T-helper 1 cell treated with Interleukin-12 subunit alpha and Interleukin-12 subunit beta and Interleukin-4 antibody, amounts not matched to agents 30 ng/mL and 1 ng/mL, for 36 hours (primary cell): Measurements from ENCODE around the gene EBF3. TPM values are rescaled to one million over a fixed set of nuclear protein-coding genes. Genes with fewer than 3 reads are reported as not detected.

Experiments
- intact Hi-C: fragments of 100-400 bp; cut with micrococcal nuclease; formaldehyde crosslinking; loops from one replicate; pipeline ENCODE4 v1.15.1; 2024
- total RNA-seq: library from RNA; stranded (reverse); gene quantifications from 2 replicates; pipeline ENCODE4 v1.2.3, GENCODE V29; 2022

EBF3 gene
- total RNA-seq, 1 donor from 2014 or later, result not detected

DNA sequence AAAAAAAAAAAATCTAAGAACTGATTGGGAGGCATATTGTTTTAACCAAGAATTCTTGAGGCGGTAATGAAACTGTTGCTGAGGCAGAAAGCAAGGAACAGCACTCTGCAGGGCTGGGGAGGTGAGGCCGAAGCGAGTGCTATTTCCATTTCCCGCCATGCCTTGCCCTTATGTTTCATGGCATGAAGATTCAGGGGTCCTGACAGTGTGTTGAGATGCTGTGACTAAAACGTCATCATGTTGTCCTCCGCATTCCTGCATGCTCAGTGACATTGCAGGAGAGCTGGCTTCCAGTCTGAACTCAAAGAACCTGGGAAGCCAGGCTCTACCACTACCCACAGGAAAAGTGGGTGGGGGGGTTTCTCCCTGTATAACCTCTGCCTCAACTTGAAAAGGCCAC, 85.2 kb downstream of the EBF3 start:
- intact Hi-C loops, result loop anchor here (1.0 to 5.0 kb wide), 2 partner anchors 228 to 300 kb away; no protein-coding TSS in a partner anchor

DNA sequence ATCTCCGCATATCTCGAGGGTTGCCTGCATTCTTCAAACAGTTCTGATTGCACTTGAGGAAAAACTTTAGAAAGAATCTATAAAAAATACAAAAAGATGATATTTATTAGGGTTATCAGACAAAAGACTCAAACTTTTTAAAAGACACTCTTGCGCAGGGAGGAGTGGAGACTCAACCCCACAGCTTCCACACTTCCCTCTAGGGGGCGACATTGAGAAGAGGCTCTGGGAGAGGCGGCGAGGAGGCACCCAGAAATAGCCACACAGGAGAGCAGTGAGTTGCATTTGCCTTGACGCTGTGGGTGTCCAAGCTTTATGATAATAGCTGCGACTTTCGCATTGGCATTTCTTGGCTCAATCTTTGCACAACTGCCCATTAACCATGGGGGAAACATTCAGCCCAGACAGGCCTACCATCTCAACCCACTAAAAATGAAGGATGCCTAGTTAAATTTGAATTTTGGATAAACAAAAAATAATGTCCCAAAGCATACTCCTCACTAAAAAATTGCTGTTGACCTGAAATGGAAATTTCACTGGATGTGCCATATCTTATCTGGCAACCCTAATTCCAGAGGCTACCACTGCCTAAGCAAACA, 86.2 kb downstream of the EBF3 start:
- intact Hi-C loops, result loop anchor here (1.0 to 5.0 kb wide), 3 partner anchors 229 to 301 kb away; no protein-coding TSS in a partner anchor

DNA sequence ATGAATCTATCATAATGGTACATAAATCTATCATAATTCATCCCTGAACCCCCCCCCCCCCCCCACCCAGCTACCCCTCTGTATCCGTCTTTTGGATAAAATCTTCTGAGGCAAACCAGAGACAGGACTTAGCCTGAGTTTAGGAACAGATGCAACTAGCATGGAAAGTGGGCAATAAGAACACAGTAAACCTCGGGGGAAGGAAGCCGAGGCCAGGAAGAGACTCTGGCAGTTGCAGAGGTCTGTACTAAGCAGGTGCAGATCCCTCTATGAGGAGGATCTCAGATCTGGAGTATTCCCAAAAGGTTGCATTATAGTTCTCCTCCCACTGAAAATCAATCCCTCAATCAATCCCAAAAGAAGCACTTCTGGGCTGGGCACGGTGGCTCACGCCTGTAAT, 87.2 kb downstream of the EBF3 start:
- intact Hi-C loops, result loop anchor here (1.0 to 5.0 kb wide), 2 partner anchors 230 to 250 kb away; no protein-coding TSS in a partner anchor

DNA sequence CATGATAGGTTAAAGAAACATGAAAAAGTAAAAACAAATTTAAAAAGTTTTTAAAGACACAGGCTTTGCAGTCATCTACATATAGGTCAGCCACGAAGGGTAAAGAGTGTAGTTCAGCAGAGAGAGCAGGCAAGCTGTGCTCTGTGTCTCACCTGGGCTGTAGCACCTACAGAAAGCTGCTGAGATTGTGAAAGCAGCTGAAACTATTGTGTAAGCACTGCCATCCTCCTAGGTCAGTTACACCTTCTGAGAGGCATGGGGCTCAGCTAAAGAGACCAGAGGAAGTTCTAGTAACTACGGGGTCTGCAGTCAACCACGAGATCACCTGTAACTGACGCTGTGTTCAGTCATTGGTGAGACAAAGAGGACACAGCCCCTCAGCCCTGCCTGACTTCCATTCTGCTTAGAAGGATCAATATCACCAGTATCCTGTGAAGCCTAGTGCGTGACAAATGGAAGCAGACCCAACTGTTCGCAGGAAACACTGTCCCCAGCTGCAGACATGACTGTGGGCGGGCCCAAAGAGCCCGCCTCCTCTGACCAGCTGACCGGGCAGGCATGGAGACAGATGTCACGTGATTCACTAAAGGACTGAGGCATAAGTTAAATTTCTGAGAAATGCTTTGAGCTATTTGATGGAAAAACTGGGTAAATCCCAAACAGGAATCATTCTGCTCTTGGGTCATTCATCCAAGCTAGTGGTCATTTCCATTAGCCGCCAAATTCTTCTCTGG, 87.9 kb downstream of the EBF3 start:
- intact Hi-C loops, result loop anchor here (5.0 kb wide), 1 partner anchor 231 kb away; no protein-coding TSS in a partner anchor

DNA sequence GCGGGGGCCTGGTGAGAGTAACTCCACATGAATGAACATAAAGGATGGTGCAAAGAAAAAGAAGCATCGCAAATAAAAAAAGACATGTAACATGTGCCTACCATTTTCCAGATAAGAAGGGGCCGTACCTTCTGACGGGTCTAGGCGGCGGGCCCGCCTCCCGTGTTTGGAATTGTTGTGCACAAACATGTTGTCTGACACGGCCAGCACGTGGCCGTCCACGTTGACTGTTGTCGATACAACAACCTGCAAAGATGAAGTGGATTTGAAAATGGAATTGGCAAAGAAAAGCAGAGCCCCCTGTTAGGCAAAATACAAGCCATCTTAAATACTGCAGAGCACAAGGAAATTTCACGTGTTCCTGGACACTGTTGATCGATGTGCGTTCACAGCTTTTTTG, 90.7 kb downstream of the EBF3 start:
- intact Hi-C loops, result no loop called here

DNA sequence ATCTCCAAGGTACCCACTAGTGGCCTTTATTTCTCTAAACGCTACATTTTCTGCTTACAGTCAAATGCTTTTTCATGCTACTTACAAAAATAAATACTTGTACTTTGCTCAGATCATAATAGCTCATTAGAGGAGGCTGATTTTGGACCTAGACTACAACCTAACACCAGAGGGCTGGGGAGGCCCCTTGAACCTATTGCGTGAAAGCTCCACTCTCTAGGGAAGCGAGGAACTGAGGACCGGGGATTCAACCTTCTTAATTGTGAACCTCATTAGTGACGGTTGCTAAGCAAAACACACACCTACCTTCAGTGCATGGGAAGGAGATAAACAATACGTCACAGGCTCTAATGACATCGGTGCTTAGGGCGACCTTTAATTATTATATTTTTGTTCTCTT, 92.1 kb downstream of the EBF3 start:
- intact Hi-C loops, result no loop called here

DNA sequence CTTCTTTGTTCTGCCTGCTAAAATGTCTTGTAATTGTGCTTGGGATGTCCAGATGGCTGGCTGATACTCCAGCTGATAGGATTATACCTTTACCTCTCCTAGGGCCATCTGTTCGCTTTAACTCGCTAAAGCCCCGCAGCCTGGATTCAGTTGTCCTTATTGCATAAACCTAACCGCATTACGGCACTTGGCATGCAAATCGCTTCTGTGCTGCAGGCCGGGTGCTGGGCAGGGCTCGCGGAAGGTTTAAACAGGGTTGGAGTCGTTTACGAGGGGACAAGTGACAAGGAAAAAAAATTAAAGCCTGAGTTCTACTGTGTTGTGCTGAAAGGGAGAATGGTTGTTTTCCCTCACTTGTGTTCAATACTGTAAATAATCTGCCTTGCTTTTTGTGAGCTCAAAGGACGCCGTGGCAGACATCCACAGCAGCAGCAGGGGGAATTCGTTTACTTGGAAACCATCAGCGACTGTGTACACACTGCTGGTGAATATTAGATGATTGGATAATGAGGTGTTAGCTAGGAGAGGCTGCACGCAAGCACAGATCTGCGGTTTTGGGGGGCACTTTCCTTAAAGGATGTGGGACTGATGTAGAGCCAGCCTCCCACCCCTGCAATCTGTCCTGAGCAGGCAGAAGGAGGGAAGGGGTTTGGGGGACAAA, 93.0 kb downstream of the EBF3 start:
- intact Hi-C loops, result no loop called here

DNA sequence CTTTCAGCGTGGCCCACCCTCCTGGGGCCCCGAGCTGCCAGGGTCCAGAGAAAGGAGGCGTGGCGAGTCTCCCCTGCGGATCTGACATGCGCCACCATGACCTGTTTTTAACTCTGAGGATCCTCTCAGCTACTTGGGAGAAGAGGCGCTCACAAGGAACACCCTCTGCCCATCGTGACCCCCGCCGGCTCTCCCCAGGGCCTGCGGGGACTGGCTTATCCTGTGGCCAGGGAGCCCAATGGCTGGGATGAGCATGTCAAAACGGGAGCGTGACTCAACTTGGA, 93.7 kb downstream of the EBF3 start:
- intact Hi-C loops, result no loop called here

DNA sequence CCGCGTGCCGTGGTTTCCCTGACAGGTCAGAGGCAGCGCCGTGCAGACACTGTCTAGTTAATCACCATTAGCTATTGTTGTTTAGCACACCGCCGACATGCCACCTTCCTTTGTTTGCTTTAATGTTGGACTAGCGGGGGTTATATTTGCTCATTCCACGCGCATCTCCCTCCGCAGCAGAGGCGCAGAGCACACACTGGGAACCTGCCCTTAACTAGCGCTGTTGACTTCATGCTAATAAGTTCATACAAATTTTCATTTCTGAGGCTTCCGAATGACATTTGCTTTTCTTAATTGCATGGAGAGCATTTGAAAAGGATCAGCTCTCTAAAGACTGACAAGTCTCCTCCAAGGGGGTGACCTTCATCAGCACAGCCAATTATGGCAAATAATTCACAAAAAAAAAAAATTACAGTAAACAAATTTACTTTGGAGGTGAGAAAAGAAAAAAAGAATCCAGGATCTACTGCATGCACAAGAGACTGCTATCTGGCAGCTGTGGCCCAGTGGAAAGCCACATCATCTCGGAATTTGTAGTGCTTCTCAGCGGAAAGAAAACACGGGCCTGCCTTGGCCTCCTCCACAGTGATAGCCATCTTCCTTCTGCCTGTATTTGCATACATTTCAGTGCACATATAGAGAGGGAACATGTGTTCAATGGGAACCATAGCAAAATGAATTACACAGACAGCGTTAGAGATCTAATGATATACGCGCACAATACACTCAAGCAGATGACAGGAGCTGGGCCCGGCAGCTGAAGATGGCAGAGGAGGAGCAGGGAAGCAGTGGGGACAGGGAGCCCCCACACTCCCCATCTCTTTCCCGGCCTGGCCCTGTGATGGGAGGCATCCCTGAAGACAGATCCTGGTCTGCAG, 94.2 kb downstream of the EBF3 start:
- intact Hi-C loops, result no loop called here

DNA sequence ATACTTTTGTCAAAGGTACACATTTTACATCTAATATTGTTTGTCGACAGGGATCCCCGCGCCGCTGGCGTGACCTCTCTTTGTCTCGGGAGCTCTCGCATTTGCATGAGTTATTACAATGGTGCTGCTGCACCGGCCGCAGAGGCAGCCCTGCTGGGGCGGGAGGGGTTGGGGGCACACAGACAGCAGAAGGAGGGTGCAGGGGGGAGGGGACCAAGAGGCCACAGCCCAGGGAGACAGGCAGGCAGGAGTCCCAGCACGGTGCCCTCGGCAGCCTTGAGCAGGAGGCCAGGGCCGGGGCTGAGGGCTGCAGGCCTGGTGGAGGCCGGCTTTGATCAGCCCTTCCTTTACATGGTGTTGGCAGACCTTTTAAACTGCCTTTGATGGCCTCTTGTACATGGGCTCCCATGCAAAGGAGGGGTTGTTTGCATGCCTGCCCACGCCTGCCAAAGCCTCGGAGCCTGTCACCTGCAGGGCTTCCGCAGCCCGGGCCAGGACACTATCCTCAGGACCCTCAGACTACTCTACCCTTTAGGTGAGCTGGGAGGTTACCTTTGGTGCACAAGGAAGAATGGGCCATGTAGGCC, 95.5 kb downstream of the EBF3 start:
- intact Hi-C loops, result no loop called here

DNA sequence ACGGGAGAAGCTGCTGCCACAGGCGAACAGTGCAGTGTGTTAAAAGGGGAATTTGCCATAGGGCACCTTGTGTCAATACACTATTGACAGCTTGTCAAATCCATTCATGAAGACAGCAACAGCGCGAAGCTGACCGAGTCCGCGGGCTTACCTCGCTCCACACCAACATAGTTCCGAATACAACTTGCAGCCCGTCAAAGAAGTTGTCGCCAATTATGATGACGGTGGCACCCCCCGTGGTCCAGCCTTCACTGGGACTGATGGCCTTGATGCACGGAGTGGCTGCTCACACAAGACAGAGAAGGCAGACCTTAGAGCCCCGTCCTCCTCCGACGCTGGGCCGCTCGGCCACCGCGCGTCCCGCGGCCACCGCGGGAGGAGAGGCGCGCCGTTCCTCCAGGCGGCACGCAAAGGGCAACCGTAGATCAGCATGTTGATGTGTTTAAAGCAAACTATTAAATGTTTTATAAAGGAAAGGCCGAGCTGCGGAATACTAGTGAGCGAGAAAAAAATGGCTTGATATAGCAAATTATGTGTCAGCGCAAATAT, 96.4 kb downstream of the EBF3 start:
- intact Hi-C loops, result no loop called here

DNA sequence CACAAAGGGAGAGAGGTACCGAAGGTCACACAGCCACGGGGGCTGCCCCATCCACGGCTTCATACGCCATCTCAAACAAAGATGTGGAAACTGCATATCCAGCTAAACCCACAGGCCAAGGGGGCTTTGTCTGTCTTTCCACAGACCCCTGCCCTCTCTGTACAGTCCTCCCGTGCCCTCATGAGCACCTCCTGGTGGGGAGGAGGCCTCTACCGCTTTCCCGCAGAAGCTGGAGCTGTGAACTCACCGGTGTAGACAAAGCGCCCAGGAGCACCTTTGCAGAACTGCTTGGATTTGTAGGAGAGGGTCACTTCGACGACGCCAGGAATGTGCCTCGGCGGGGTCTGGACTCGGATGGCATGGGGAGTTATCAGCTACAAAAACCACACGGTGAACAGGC, 97.2 kb downstream of the EBF3 start:
- intact Hi-C loops, result no loop called here

DNA sequence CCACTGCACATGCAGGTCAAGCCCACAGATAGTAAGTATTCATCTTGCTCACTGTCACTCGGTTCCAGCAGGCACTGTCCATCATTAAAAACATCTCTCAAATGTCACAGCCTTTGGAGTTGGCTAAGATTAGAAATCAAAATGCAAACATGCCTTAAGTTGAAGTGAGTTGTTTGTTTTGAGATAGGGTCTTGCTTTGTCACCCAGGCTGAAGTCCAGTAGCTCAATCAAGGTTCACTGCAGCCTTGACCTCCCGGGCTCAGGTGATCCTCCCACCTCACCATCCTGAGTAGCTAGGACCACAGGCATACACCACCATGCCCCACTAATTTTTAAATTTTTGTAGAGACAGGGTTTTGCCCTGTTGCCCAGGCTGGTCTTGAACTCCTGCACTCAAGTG, 98.1 kb downstream of the EBF3 start:
- intact Hi-C loops, result no loop called here

DNA sequence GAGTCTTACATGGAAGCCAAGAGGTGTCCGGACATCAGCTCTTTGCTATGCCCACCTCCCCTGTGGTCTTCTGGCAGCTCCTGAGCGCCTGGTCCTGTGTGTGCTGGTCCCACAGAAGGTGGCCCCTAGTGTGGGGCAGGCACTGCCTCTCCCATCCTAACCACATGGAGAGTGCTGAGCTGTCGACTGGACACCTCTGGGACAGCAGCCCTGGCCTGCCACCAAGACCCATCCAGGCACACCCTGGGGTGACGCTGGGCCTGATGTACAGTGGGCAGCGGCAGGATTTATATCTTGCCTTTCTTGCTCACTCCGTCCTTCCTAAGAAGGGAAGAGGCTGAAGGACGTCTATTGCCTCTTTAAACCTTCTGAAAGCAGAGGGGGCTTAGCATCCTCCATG, 98.7 kb downstream of the EBF3 start:
- intact Hi-C loops, result no loop called here

DNA sequence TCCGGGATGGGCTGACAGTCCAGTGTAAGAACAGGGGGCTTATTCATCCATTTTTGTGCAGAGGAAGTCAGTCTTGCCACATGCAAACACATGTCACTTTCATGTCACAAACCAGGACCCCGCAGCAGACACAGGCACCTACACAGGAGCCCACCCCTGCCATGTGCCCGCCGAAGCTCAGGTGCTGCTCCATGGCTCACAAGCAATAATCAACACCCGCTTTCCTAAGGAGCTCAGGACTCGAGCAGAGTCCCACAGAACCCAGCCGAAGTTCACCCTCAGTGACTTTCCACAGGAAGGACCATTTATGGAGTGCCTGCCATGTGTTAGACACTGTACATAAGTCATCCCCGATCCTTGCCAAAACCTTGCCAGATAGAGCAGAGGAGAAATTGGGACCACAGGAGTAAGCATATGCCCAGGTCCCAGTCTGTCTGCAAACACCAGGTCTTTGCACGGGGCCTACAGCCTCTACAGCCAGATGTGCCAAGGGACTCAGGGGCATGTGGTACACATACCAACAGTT, 99.4 kb downstream of the EBF3 start:
- intact Hi-C loops, result no loop called here

DNA sequence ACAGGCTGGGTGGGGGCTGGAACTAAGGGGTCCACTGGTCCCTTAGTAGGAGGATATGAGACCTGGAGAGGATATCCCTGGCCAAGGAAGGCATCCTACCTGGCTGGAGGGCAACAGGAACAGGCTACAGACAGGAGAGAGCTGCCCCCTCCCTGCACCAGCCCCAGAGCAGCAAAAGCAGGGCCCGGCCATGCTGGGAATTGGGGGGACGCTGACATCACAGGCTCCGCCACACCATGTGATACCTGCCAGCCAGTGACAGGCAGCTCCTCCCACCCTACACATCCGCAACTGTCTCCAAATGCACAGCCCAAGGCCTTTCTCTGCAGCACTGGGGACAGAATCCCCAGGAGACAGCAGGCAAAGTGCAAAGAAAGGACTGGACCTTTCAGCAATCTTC, 100.0 kb downstream of the EBF3 start:
- intact Hi-C loops, result no loop called here

DNA sequence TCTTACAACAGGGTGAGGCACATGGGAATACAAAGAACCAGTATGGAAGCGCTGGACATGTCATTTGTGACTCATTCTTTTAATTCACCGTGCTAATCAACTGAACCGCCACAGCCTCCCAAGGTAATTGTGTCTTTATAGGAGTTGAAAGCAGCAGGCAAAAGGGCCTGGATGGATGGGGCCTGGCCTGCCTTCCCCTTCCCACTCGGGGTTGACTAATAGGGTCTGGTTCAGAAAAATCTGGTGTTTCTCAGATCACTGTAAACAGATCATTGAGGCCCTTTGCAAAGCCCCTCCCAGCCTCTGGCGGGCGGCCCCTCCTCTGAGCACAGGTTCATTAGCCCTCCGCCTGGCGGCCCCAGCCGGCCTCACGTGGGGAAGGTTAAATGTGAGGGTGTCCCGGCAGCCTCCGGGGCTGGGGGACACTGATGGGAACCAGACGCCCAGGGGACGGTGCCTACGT, 100.8 kb downstream of the EBF3 start:
- intact Hi-C loops, result no loop called here

DNA sequence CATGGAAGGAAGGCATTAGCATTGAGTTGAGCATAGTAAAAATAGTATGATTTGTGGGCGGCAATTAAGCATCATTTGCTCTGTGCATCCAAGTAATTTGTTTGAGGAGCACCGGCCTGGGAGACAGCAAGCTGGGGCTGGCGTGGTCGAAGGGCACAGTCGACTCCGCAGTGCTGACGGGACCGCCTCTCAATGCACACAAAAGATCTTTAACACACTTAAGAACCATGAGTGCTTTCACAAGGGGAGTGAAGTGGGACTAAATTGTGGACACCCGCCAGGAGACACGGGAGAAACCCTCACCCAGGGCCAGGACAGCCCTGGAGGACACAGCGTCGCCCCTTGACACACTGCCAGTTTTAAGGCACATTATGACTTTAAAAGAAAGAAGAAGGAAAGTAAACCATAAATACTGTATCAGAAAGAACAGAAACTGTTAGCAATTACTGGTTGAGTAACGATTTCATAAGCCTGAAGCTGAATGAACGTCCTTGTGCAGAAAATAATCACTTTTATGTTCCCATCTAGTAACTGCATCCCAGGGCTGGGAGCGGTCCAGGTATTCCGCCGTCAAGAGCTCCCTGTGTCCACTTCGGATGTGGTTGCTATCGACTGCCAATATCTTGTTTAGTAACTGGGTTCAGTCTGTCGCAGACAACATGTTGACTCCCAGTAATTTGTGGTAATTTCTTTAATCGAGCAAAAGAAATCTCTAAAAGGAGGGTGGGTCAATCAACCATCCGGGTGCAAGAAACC, 102.1 kb downstream of the EBF3 start:
- intact Hi-C loops, result no loop called here

DNA sequence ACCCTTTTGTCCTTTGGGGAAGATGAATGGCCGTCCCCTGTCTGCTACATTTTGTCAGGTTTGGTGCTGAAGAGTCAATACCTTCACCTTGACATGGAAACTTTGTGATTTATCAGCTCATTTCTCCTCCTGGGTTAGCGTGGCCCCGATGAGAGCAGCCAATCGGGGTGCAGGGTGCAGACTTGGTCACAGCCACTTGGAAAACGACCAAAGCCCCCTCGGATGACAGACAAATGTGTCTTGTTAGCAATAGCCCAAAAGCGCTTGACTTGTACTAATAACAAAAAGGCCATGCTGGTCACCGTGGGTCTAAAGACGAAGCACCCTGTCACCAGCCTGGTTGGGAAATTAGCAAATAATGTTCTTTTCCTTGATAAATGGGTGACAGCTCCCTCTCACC, 103.7 kb downstream of the EBF3 start:
- intact Hi-C loops, result no loop called here

DNA sequence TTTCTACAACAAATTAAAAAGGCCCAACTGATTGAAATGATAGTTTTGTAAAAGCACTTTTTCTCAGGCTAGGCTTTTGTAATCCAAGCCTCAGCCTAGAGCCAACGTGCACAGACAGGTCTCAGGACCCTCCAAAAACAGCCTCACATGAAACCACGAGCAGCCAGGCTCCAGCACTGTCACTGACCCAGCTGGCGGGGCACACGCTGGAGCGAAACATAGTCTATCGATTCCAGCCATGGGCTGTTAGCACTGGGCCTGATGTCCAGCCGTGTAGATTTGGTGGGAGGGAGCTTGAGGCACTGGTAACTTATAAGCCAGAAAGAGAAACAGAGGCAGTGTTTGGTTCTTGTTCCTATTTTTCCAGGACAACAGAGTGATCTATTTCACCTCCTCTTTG, 104.5 kb downstream of the EBF3 start:
- intact Hi-C loops, result no loop called here
